Cardiac fibroblast (primary cell): ENCODE results near the gene GLG1.

ENCODE experiments used
- DNase-seq, 2 donors: peaks; one replicate each; pipeline versions ENCODE4 v3.0.0 to v3.0.0-alpha.2; 2010; ENCODE audit warnings: low read depth in 2 of 2
- H3K4me3 ChIP-seq, 2 donors: replicated peaks in 1 of 2; 1 replicate in 1 of 2; 2 replicates in 1 of 2; pipeline ENCODE4 v1.5.1; 2011; ENCODE audit warnings: low read depth in 2 of 2, low read length in 2 of 2, mild to moderate bottlenecking in 2 of 2, moderate library complexity in 1 of 2
- CTCF ChIP-seq: IDR thresholded peaks from one replicate; pipeline ENCODE4 v1.5.1; 2011; ENCODE audit warnings: low read depth, mild to moderate bottlenecking, low read length, inconsistent platforms

GLG1 gene

GRCh38 chr16:74641969-74642368 lies 35.1 kb upstream of the GLG1 start:
- no peak for DNase-seq
- TF ChIP-seq CTCF = no peak
- H3K4me3 ChIP-seq = no peak overlapping the region

DNA sequence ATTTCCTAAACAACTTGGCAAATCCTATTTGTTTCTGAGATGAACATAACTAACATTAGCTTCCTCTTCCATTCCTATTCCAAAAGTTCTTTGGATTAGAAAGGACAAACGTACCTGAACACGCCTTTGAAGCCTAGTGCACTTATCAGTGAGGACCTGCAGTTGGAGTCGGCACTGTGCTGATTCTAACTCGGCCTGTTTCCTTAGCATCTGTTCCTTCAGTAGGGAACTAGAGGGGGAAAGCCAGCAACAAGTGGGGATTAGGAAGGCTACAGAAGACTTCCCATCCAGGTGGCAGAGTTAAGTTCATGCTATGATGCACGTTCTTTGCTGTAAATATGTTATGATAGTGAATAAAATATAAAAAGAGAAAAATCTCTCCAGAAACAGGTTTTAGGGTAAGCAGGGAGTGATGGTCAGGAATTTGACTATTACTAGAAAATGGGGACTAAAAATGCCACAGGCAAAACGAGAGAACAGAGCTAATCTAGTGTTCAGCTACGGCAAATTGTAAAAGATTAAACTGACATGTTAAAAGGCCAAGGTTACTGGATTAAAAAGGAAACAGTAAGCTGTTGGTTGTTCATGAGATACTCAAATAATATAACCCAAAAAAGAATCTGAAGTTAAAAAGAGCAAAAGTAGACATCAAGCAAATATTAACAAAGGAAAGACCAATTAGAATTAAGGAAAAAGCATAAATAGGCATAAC lies 31.0 kb upstream of the GLG1 start:
- DNase-seq = no peak
- H3K4me3 ChIP-seq = no peak overlapping the region
- no peak for TF ChIP-seq CTCF

DNA sequence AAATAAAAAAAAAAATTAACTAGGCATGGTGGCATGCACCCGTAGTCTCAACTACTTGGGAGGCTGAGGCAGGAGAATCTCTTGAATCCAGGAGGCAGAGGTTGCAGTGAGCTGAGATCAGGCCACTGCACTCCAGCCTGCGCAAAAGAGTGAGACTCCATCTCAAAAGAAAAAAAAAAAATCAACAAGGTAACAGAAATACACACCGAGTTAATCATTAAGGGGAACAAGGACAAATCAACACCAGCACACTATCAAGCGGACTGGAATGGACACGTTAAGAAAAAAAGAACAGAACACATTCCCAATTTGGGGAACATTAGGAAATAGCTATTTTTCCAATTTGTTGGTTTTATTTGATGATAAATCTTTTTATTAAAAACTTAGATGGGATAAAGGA lies 28.4 kb upstream of the GLG1 start:
- no peak for TF ChIP-seq CTCF
- no peak for DNase-seq
- no peak overlapping the region for H3K4me3 ChIP-seq

- DNase-seq = no peak
- H3K4me3 ChIP-seq = no peak overlapping the region
- no peak for TF ChIP-seq CTCF
These were observed 26.8 kb upstream of the GLG1 start for GRCh38 chr16:74633686-74634085.

DNA sequence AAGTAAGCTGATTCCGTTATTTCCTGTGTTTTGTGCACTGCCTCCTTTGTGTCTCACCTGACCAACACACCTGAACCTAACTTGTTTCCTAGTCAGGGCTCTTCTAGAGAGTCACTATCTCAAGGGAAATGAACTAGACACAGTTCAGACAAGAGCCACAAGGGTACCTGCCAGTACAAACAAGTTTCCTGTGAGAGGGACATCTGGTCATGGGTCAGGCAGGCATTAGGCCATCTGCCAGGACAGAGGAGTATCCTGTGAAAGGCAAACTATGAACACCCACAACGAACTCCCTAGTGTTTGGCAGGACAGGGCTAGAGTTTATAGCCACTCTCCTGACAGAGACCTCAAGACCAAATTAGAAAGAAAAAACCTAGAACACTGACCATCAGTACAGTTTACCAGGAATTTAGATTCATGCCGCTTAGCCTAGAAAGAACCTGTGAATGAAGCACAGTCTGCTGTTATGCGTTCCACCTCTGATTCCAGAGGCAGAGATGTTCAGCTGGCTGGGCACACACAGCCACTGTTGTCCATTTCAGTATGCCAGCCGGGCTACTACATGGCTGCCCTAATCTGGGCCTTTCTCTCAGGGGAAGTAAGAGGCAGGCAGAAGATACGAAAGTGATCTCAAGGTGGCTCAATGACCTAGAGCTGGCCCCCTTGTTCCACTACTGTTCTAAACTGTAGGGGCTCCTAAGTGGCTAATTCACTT lies 20.7 kb upstream of the GLG1 start:
- DNase-seq = peak in 1 of 2 donors; percentile 54
- H3K4me3 ChIP-seq = no peak overlapping the region
- TF ChIP-seq CTCF = no peak

- DNase-seq = peak in 1 of 2 donors; percentile 45
- H3K4me3 ChIP-seq = no peak overlapping the region
- TF ChIP-seq CTCF = no peak
These were observed 20.0 kb upstream of the GLG1 start for GRCh38 chr16:74626741-74627416.
